DMS 273 treated with DMSO at 0.1 percent for 48 hours (cell line): ENCODE results near the gene PDGFB.

Experiments used
- DNase-seq: peaks from one replicate; lab custom pipeline; 2025; lab: John Stamatoyannopoulos, UW

Gene PDGFB

DNA sequence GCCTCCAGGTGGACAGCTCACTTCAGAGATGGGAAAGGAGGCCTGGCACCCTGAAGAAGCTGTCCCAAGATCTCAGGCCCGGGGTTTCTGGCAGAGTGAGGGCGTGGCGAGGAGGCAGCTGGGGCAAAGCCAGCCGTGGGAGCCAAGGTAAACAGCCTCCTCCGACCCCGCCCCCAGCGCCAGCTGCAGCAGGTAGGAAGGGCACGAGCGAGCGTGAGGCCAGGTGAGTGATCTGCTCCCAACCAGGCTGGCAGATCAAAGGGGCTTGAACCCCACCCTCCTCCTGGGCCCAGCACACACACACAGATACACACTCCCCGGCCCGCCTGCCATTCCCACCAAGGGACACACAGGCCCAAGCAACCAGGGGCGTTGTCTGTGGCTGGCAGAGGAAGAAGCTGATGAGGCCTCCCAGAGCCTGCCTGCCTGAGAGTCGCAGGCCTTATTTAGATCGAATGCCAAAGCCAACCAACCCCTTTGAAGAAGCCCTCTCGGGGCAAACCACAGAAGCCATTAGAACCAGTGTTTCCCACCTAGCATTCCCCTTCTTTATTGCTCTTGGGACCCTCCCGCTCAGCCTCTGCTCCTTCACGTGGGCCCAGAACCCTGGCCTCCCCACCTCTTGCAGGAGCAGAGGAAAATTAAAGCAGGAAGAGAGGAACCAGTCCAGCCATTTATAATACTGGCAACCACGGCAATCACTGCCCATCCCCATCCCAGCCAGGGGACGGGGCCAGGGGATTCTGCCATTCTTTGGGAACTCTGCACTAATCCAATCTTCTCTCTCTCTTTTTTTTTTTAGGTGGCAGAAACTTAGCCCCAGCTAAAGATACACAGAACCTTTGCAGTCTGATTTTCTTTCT is 5.0 kb downstream of the PDGFB start:
- DNase-seq, result no peak

DNA sequence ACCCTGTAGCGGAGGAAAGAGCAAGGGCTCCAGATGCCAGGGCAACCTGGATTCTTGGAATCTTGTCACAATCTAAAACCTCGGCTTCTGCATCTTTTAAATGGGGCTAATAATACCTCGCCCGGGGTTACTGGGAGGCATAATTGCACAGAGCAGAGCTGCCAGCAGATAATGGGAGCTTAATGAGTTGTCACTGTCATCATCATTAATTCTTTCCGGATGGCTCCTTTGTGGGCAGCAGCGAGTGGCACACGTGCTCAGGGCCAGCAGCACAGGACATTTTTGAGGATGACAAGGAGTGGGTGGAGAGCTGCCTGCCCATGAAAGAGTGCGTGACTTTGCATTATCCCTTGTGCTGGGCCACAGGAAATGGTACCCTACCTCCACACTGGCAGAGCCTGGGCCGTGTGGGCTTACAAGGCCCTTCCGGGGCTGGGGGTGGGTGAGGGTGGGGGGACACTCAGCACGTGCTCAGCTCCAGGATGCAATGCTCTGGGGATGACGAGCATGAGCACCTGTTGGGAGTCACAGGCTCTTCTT is 5.7 kb downstream of the PDGFB start:
- DNase-seq, result no peak

DNA sequence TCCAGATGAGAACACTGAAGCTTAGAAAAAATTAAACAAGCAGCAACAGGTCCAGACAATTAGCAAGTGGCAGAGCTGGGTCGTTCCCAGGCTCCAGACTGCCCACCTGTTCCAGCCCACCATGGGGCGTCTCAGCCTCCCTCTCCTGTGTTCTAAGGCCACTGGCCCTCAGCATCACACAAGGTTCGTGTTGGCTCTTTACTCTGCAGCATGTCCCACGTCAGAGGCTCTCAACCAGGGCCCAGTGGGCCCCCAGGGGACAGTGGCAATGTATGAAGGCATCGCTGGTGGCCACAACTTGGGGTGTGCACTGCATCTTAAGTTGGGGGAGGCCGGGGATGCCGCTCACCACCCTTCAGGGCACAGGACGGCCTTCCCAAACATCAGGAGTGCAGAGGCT is 6.2 kb downstream of the PDGFB start:
- DNase-seq, result no peak

DNA sequence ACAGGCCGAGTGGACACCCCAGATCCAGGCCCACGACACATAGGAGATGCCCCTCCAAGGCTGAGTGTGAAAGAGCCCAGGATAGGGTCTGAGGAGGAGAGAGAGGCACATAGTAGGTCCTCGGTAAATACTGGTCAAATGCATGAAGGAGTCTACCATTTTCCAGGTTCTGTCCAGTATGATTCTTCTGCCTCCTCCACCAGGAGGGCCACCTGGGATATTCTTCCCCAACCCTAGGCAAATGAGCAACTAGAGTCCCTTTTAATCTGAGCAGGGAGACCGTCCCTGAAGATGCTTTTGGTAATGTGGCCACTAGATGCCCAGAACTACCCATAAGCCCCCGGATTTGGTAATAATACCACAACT is 6.7 kb downstream of the PDGFB start:
- DNase-seq, result no peak

DNA sequence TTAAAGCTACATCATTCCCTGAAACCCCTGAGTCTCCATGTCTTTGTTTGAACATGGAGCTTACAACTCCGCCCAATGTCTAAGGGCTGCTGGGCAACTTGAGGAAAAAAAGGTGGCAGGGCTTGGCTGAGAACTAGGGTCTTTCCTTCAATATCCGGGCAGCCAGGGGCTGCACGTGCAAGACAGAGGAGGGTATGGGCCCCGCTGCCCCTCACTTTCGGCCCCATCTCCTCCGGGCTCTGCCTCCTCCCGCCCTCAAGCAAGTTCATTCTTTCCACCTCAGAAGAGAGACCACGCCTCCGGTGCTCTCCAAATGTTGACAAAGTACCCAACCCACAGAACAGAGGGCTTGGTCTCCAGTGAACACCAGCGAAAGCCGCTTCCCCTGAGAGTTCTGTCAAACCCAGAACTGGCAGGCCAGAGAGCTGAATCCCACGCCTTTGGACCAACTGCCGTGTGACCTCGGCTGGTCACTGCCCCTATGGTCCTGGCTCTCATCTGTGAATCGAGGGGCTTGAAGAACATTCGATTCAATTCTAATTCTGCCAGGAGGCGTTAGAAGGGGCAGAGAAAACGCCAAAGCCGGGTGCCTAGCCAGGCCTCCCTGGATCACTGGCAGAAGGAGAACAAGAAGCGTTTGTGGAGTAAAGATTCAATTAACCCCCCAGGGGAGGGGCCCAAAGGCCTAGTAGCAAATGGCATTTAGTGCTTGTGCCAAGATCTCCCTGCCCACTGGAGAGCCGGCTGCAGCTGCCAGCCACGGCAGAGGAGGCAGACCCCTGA is 7.3 kb downstream of the PDGFB start:
- DNase-seq, result no peak

DNA sequence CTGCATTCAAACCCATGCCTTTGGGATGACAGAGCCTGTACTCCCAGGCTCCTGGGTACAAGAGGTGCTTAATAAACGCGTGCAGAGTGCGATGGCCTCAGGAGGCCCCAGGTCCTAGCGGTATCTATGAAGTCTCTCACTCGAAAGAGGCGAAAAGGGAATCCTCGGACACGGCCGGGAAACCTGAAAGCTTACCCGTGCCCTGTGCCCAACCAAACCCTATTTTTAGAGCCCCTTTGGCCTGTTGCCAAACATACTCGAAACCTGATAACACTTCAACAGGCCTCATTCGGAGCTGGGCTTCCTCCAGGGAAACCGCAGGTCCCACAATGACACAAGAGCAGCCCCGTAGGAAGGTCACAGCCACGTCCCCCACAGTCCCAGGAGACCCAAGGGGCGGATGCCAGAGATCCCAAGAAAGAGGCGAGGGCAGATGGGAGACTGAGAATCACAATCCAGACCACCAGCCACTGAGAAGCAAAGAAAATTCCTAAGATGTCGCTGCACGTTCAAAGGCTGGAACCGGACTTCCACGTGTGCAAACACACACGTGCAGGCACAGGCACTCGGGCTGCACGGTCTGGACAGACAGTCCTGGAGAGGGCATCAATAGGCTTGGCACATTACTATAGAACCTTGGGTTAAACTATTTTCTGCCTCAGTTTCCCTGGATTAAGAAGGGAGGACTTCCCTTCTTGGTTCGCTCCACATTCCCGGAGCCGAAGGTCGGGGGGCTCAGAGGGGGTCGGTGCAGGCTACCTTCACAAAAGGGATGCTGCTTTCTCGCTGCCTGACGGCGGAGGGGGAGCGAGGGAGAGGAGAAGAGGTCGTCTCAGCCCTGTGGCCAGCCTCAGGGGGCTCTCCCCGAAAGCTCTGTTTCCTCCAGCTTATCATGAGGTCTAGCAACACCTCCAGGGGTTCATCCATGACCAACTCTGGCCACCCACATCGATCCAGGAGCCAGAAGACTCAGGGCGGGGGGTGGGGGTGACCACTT is 8.2 kb downstream of the PDGFB start:
- DNase-seq, result no peak

DNA sequence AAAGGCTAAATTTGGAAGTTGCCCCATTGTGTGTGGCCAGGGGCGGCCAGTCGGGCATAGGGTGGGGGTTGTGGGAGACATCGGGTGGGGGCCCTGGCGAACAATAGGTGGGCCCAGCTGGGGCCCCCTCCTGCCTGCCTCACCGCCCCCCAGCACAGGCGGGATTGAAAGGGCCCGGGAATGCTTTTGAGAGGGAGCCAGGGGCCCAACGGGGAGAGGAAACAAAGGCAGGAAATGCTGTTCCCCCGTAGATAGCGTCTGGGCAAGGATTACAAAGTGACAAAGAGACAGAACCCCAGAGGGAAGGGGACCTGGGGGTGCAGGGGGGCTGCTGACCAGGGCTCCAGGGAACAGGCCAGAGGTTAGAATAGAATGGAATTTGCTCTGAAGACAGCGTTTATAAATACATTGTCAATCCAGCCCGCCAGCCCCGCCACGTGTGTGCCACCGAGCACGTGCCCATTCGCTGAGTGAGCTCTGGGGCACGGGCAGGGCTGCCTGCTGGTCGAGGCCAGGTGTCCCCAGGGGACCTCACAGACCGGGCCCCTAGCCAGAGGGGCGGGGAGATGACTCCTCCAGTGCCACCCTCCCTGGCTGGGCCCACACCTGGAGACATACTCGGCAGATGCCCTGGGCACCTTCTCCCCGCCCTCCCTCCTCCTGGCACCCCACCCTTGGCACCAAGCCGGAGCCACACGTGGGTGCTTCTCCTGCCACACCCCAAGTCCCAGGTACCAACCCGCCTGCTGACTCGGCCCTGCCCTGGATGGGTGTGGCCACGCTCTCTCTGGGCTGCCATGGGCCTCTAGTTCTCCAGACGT is 9.7 kb downstream of the PDGFB start:
- no peak for DNase-seq

DNA sequence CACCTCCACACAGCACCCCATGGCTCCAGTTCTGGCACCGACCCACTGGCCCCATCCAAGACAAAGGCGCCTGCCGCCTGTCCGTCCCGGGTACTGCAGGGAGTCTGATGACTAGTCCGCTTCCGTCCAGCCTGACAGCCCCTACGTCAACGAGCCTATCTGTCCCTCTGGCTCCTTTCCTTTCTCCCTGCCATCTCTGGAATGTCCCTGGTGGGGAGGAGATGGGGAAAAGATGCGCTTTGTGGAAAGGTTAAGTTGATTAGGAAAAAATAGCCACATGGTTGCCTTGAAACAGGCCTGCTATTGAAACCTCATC is 10.4 kb downstream of the PDGFB start:
- DNase-seq, result no peak

DNA sequence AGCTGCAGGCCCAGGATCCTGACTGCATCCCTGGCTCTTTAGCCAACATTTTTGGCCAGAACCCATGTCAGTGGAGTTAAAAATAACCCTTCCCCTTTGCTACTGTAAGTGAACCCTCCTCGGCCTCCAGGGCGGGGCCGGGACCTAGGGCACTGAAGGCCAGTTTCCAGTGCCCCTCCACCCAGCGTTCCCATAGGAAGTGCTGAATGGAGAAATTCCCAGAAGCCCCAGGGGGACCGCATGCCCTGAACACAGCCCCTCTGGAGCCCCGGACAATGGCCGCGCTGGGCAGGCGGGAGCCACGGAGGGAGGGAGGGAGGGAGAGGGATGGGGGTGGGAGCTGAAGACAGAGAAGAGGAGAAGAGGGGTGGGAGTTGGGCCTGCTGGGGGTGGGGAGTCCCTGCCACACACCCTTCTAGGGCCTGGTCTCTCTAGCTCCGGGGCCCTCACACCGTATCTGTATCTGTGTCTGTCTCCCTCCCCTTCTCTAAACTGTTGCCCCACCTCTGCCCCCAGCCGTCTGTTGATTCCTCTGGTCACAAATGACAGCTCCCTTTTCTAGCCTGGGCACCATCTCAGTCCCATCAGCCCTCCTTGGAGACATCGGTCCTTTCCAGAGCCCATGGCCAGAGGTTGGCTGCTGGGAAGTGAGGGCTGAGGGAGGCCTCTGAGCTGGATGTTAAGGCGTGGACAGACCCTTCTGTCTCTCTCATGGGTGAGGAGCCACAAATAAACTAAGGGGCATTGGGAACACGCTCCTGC is 10.9 kb downstream of the PDGFB start:
- DNase-seq, result no peak

DNA sequence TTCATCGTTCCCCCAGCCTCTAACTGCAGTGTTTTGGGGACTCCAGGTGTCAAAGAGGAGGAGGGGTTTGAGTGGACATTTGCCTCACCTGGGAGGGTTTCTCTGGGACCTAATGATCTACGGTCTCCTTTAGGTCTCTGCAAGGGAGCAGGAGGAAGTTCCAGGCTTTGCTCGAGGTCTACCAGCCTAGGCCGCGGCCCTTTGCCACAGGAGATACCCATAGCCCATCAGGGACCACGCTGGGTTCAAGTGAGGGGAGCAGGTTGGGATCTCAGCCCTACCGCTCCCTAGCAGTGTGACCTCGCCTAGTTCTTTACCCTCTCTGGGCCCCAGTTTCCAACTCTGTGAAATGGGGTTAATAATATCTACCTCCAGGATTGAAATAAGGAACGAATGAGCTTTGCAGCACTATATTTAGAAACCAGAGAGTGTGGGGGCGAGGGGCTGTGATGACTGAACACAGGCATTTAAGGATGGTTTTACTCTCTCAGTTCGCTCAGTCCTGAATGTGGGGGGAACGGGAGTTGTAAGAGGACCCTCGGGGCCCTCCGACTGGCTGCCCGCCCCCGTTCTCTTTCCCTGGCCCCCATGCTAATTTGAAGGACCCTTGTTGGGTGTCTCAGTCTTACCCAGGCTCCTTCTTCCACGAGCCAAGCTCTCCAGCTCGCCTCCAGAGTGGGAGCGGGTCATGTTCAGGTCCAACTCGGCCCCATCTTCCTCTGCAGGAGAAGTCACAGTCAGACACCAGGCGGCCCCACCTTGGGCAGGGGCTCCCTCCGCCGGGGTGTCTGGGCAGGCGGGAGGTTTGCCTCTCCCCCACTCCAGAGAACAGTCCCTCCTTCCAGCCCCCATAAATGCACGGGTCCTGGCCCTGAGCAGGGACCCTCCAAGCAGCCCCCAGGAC is 11.7 kb downstream of the PDGFB start:
- DNase-seq, result no peak

DNA sequence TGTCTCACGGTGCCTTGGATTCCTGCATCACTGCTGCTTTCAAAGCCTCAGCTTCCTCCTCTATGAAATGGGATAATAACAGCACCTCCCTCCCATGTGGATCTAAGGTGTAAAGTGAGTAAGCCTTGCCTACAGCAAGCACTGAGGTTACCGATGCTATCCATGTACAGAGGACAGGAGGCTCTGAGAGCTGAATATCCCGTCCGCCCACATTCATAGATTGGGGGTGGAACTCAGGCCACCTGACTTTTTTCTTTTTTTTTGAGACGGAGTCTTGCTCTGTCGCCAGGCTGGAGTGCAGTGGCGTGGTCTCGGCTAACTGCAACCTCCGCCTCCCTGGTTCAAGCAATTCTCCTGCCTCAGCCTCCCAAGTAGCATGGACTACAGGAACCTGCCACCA is 12.5 kb downstream of the PDGFB start:
- DNase-seq, result no peak

DNA sequence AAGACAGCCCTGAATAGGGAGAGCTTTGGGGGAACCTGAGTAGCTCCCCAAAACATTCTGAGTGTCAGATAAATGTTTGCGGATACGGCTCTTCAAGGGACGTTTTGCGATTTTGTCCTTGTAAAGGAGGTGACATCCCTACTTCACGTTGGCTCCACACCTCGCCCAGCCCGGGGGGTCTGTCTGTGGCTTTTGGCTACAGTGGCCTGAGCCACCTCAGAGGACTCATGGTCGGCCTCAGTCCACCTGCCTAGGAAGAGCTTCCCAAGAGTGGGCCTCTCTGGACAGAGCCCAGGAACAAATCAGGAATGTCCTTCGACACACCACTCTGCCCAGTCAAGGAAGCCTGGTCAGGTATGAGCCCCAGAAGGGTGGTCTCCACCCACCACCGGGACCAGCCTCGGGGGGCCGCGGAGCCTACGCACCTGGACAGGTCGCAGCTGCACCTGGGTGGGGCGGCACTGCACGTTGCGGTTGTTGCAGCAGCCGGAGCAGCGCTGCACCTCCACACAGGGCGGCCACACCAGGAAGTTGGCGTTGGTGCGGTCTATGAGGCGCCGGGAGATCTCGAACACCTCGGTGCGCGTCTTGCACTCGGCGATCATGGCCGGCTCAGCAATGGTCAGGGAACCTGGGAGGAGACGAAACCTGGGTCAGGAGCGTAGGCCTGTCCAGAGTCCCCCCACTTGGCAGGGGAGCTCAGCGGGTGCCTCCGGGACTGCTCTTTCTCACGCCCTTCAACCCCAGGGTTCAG is 13.4 kb downstream of the PDGFB start:
- DNase-seq, result no peak

DNA sequence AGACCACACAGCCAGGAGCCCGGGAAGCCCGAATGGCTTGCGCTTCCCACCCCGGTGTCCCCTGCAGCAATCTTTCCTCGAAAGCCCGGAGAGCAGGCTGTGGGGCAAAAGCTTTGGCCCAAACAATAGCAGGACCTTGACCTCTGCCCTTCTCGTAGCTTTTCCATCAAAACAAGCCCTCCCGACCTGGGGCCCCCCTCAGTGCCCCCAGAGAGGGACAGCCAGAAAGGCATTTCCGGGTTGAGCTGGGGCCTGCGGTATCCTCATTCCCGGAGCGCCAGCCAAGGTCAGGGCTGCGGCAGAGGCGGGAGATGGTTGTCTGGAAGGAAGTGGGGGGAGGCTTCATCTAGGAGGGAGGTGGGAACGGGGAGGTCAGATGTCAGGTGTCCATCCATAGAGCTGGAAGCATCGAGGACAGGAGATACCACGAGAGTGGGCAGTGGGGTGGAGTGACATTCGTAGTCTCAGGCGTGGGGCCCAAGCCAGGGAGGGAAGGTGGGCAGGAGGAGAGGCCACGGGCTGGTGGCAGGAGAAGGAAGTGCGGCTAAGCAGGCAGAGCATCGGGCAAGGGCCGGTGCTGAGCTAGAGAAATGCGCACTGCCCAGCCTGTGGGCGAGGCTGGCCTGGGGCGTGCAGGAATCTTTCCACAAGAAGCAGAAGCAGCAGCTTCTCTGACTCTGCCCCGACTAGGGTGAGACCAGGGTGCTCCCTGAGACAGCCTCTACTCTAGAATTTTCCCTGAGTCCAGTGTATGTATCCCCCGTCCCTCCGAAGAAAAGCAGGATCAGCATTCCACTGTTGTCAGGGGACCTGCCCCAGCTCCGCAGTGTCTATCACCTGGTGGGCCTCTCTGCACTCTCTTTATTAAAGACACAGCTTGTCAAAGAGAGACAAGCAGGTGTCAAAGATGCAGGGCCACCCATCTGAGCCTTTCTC is 14.3 kb downstream of the PDGFB start:
- no peak for DNase-seq

DNA sequence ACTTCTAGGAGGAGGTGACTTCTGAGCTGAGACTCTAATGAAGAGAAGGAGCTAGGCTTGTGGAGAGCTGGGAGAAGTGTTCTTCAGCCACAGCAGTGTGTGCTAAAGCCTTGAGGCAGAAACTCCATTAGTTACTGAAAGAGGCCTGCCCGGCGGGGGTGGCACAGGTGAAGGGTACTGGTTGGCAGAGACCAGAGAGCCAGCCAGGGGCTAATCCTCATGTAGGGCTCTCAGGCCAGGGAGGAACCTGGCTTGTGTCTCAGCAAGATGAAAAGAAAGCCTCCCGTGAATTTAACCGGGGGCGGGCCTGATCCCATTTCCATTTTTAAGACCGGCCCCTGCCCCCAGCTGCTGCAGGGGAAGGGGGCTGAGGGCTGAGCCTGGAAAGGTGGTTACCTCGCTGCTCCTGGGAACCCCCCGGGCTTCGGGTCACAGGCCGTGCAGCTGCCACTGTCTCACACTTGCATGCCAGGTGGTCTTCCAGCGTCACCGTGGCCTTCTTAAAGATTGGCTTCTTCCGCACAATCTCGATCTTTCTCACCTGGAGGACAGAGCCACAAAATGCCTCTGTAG is 15.0 kb downstream of the PDGFB start:
- no peak for DNase-seq

DNA sequence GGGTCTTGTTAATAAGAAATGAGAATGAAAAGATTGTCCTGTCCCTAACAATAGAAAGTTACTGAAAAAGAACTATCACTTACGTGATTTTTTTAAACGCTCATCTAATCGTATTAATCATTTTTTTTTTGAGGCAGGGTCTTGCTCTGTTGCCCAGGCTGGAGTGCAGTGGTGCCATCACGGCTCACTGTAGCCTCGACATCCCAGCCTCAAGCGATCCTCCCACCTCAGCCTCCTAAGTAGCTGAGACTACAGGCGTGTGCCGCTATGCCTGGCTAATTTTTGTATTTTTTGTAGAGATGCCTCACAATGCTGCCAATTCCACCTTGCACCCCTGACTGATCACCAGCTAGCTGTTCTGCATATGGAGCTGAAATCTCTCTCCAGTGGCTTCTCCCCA is 15.7 kb downstream of the PDGFB start:
- DNase-seq, result no peak

DNA sequence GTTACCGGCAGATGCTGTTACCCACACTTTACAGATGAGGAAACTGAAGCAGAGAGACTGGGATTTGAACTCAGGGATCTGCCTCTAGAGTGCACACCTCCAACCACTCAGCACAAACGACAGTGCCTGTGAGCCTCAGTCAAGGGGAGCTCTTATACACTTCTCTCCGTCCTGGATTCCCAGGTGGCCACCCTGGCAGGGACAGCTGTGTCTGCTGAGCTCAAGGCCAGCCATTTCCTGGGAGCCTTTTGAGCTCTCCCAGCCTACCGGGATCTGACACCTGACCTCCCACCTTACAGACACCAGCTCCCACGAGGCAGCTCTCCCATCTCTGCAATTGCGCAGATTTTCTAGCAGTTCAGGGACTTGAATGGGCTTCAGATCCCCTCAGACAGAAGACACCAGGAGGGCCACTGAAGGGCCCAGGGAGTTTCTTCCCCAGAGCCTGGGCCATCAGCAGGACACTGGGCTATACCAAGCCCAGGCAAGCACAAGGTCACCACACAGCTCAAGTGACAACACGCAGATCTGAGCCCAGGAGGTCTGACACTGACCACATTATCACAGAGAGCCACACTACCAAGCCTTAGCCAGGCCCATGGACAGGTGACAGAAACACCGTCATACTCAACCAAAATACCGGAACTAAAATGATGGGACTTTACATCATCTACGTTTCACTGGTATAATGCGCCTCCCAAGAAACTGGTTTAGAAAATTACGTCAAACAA is 17.1 kb downstream of the PDGFB start:
- no peak for DNase-seq

DNA sequence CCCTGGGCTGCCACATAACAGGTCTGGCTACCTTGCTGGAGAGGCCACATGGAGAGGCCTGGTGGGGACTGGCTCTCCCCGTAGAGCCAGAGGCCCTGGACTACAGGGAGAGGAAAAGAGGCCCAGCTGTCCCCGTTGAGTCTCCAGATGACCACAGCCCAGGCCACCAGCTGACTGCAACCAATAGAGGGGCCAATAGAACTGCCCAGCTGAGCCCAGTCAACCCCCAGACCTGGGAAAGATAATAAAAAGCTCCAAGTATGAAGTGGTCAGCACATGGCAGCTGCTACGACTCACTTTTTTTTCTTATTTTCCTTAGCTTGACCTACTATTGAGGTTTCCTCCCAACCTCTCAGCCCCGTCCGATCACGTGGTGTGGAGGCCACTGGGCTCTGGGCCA is 18.4 kb downstream of the PDGFB start:
- DNase-seq, result no peak
